IMR-90 (cell line): ENCODE data around the gene RNF215. TPM values are rescaled to one million over a fixed set of nuclear protein-coding genes. Genes with fewer than 3 reads are reported as not detected.

Experiments used
- ATAC-seq: fragments of 200-7000 bp; cut with Tn5 transposase; 2 replicates; pipeline ENCODE4 v1.9.1; 2020; ENCODE audit warnings: low read depth, mild to moderate bottlenecking, moderate library complexity
- BruUV-seq: library from RNA; stranded (reverse); fragments of 400-500 nt; replicated peaks from 2 replicates; lab custom pipeline; 2021; lab: Mats Ljungman, UMichigan
- CTCF ChIA-PET: fragments of 300-600 bp; formaldehyde crosslinking; extraction: SDS; loops from one replicate; lab custom pipeline; 2021; ENCODE audit warnings: antibody characterized with exemption; lab: Yijun Ruan, JAX
- POLR2A ChIA-PET: fragments of 300-600 bp; sonication (Branson Sonifier 250); formaldehyde crosslinking; loops from one replicate; lab custom pipeline; 2022; ENCODE audit warnings: antibody characterized with exemption; ENCODE audit not compliant: unreplicated experiment; lab: Charles Lee
- DNase-seq: peaks from one replicate; pipeline ENCODE4 v3.0.0; 2013
- H2AFZ ChIP-seq: replicated peaks from 2 replicates; pipeline ENCODE3; 2013; ENCODE audit warnings: low read length, mild to moderate bottlenecking; ENCODE audit not compliant: poor library complexity
- H2AK5ac ChIP-seq: 2 replicates; pipeline ENCODE4 v1.6.1; 2013; ENCODE audit warnings: low read depth, low read length, inconsistent platforms
- H2AK9ac ChIP-seq: replicated peaks from 2 replicates; pipeline ENCODE3; 2013; ENCODE audit warnings: mild to moderate bottlenecking, low read depth, low read length, moderate library complexity; ENCODE audit not compliant: poor library complexity
- H2BK120ac ChIP-seq: 2 replicates; pipeline ENCODE4 v1.6.1; 2013; ENCODE audit warnings: low read depth, low read length, inconsistent platforms
- H2BK15ac ChIP-seq: 3 replicates; pipeline ENCODE4 v1.6.1; 2013; ENCODE audit warnings: low read depth, low read length, inconsistent platforms
- H2BK20ac ChIP-seq: 2 replicates; pipeline ENCODE4 v1.6.1; 2013; ENCODE audit warnings: low read depth, mild to moderate bottlenecking, inconsistent platforms, low read length, moderate library complexity
- H2BK5ac ChIP-seq: 2 replicates; pipeline ENCODE4 v1.6.1; 2013; ENCODE audit warnings: mild to moderate bottlenecking, low read depth, low read length, inconsistent platforms; ENCODE audit not compliant: poor library complexity, severe bottlenecking
- H3K14ac ChIP-seq: replicated peaks from 2 replicates; pipeline ENCODE4 v1.6.1; 2013; ENCODE audit warnings: low read depth, low read length, inconsistent platforms
- H3K18ac ChIP-seq: 2 replicates; pipeline ENCODE4 v1.6.1; 2013; ENCODE audit warnings: low read depth, low read length, control low read depth
- H3K23ac ChIP-seq: 2 replicates; pipeline ENCODE4 v1.6.1; 2013; ENCODE audit warnings: low read depth, low read length, inconsistent platforms
- H3K27ac ChIP-seq: 2 replicates; pipeline ENCODE4 v1.5.1; 2013; ENCODE audit warnings: mild to moderate bottlenecking, control low read depth, low read length; ENCODE audit not compliant: insufficient read depth
- H3K27me3 ChIP-seq: 2 replicates; pipeline ENCODE4 v1.6.1; 2013; ENCODE audit warnings: low read length; ENCODE audit not compliant: control insufficient read depth, insufficient read depth
- H3K36me3 ChIP-seq: 2 replicates; pipeline ENCODE4 v1.6.1; 2013; ENCODE audit warnings: low read length, mixed read lengths; ENCODE audit not compliant: control insufficient read depth, insufficient read depth
- H3K4ac ChIP-seq: 2 replicates; pipeline ENCODE4 v1.6.1; 2013; ENCODE audit warnings: low read depth, low read length, inconsistent platforms
- H3K4me1 ChIP-seq: 2 replicates; pipeline ENCODE4 v1.6.1; 2013; ENCODE audit warnings: low read length, mixed read lengths; ENCODE audit not compliant: control insufficient read depth, insufficient read depth
- H3K4me2 ChIP-seq: 2 replicates; pipeline ENCODE4 v1.6.1; 2013; ENCODE audit warnings: low read depth, mild to moderate bottlenecking, control low read depth, low read length, moderate library complexity
- H3K4me3 ChIP-seq: 2 replicates; pipeline ENCODE4 v1.5.1; 2013; ENCODE audit warnings: low read depth, mild to moderate bottlenecking, control low read depth, low read length, moderate library complexity; ENCODE audit not compliant: insufficient read depth
- H3K56ac ChIP-seq: 2 replicates; pipeline ENCODE4 v1.6.1; 2013; ENCODE audit warnings: low read length, inconsistent platforms; ENCODE audit not compliant: insufficient read depth; ENCODE audit errors: extremely low read depth
- H3K79me1 ChIP-seq, 2 experiments: 2 replicates each; pipeline ENCODE4 v1.6.1; 2013; ENCODE audit warnings: low read length in 2 of 2, inconsistent platforms in 1 of 2, low read depth in 1 of 2
- H3K9ac ChIP-seq: 2 replicates; pipeline ENCODE4 v1.6.1; 2013; ENCODE audit warnings: low read depth, low read length, control low read depth
- H3K9me1 ChIP-seq: 2 replicates; pipeline ENCODE4 v1.6.1; 2013; ENCODE audit warnings: low read length, inconsistent platforms; ENCODE audit not compliant: insufficient read depth
- H3K9me3 ChIP-seq: 2 replicates; pipeline ENCODE4 v1.6.1; 2013; ENCODE audit warnings: low read length; ENCODE audit not compliant: control insufficient read depth, insufficient read depth
- H4K20me1 ChIP-seq: 2 replicates; pipeline ENCODE4 v1.6.1; 2013; ENCODE audit warnings: low read length, inconsistent platforms; ENCODE audit not compliant: insufficient read depth
- H4K5ac ChIP-seq: 2 replicates; pipeline ENCODE4 v1.6.1; 2013; ENCODE audit warnings: mild to moderate bottlenecking, low read depth, low read length, control low read depth
- H4K8ac ChIP-seq, 2 experiments: 2 replicates each; pipeline ENCODE4 v1.6.1; 2013; ENCODE audit warnings: low read depth in 2 of 2, low read length in 2 of 2, control low read depth in 1 of 2, inconsistent platforms in 1 of 2
- H4K91ac ChIP-seq: 2 replicates; pipeline ENCODE4 v1.6.1; 2013; ENCODE audit warnings: low read depth, low read length, inconsistent platforms; ENCODE audit not compliant: insufficient read depth
- MAFK ChIP-seq: IDR thresholded peaks from 2 replicates; pipeline ENCODE4 v1.6.1; 2012; ENCODE audit warnings: low read depth, low read length, improper control_type of control experiment
- NFE2L2 ChIP-seq: fragments of 150-350 bp; IDR thresholded peaks from 2 replicates; pipeline ENCODE4 v1.6.1; 2016; ENCODE audit warnings: low read depth, mild to moderate bottlenecking, low read length
- WGBS, 2 experiments: methylation state at CpG; one replicate each; pipeline versions ENCODE4 v1.1.5 to v1.1.7; 2013; ENCODE audit warnings: missing lambda C conversion rate in 2 of 2; ENCODE audit not compliant: insufficient read length in 1 of 2; ENCODE audit errors: extremely low coverage in 2 of 2; 5-methylcytosine and 5-hydroxymethylcytosine counted together
- dilution Hi-C: fragments of 300-500 bp; cut with HindIII; formaldehyde crosslinking; loops from one replicate; pipeline ENCODE4 v1.14.3; 2018; ENCODE audit warnings: low sequenced_read_pairs; ENCODE audit not compliant: unreplicated experiment
- in situ Hi-C: fragments of 300-500 bp; cut with MboI; formaldehyde crosslinking; loops from 3 replicates; pipeline ENCODE4 v1.14.3; 2019; ENCODE audit warnings: low sequenced_read_pairs, inconsistent platforms, mixed read lengths
- intact Hi-C: fragments of 100-400 bp; cut with micrococcal nuclease; formaldehyde crosslinking; loops from 2 replicates; pipeline ENCODE4 v1.10.0; 2022
- polyA plus RNA-seq, 3 experiments: library from polyadenylated mRNA; depleted of rRNA; stranded (reverse); fragments of >200 nt; gene quantifications; 2 replicates each; pipeline ENCODE4 v1.2.3, GENCODE V29; 2012; ENCODE audit warnings: low replicate concordance in 1 of 3
- total RNA-seq: library from RNA; depleted of rRNA; stranded (reverse); fragments of >200 nt; gene quantifications from 2 replicates; pipeline ENCODE4 v1.2.3, GENCODE V29; 2012

Gene RNF215
- total and polyA plus RNA-seq, 2 of the 4 experiments (the other 2 are of a cell fraction), result 15.8 to 21.9 TPM

- no peak overlapping the region for H2AFZ ChIP-seq
- CTCF ChIA-PET, result no interaction called here
Measured at GRCh38 chr22:30416837-30417236, 29.6 kb upstream of the RNF215 start.

More at GRCh38 chr22:30416837-30417236, 29.6 kb upstream of the RNF215 start:
- H2BK5ac ChIP-seq, result peak overlapping the region; percentile 59
- no peak overlapping the region for H3K27ac ChIP-seq
- intact Hi-C loops, result no loop called here
- H4K8ac ChIP-seq, result no peak overlapping the region
- no peak overlapping the region for H3K4me2 ChIP-seq
- TF ChIP-seq MAFK (peak; percentile 91), NFE2L2 (no peak)
- no peak overlapping the region for H2AK9ac ChIP-seq
- no peak for DNase-seq
- ATAC-seq, result no peak
- in situ Hi-C loops, result no loop called here
- H2BK120ac ChIP-seq, result no peak overlapping the region
- H3K4ac ChIP-seq, result no peak overlapping the region
- H3K4me3 ChIP-seq, result no peak overlapping the region
- H3K9me1 ChIP-seq, result peaks cover 14% of the 10 kb centered on the region
- no peak overlapping the region for H4K5ac ChIP-seq
- WGBS, 2 experiments, result no CpG with 5 or more reads among the region's 1 CpG
- no peak overlapping the region for H3K9ac ChIP-seq
- no peak overlapping the region for H2BK20ac ChIP-seq
- BruUV-seq, result no TSS peak
- POLR2A ChIA-PET, result no interaction called here
- dilution Hi-C loops, result no loop called here
- H3K36me3 ChIP-seq, result peaks cover 41% of the 10 kb centered on the region
- H3K27me3 ChIP-seq, result no peaks in the 10 kb centered on the region
- H3K9me3 ChIP-seq, result no peaks in the 10 kb centered on the region
- peaks cover 13% of the 10 kb centered on the region for H3K4me1 ChIP-seq
- H3K79me1 ChIP-seq, result peaks cover 14 to 52% of the 10 kb centered on the region in 2 experiments
- no peak overlapping the region for H4K91ac ChIP-seq
- no peaks in the 10 kb centered on the region for H4K20me1 ChIP-seq
- H3K56ac ChIP-seq, result no peak overlapping the region
- no peak overlapping the region for H3K23ac ChIP-seq
- no peak overlapping the region for H2BK15ac ChIP-seq
- H3K14ac ChIP-seq, result no peak overlapping the region; the same call in 1 of the 2 replicates
- no peak overlapping the region for H2AK5ac ChIP-seq
- H3K18ac ChIP-seq, result no peak overlapping the region
